ENCODE measurements around the gene LITAF.

GRCh38 chr16:11614587-11615175, 28.0 kb upstream of the LITAF start:
- TF ChIP-seq EZH2 (IDR thresholded peaks at IDR 0.05; ENCODE audit: borderline replicate concordance, low read depth, low read length, severe bottlenecking), result no peak
- TF ChIP-seq CTCF (IDR thresholded peaks at IDR 0.05; ENCODE audit: borderline replicate concordance, extremely low read depth, low read length, poor library complexity, severe bottlenecking), result no peak

Data from DND-41 (cell line).